ENCODE results near the gene SMARCA2.
A peak's percentile ranks its signal among the peaks of the same experiment; 100 is the strongest.

The SMARCA2 gene

DNA sequence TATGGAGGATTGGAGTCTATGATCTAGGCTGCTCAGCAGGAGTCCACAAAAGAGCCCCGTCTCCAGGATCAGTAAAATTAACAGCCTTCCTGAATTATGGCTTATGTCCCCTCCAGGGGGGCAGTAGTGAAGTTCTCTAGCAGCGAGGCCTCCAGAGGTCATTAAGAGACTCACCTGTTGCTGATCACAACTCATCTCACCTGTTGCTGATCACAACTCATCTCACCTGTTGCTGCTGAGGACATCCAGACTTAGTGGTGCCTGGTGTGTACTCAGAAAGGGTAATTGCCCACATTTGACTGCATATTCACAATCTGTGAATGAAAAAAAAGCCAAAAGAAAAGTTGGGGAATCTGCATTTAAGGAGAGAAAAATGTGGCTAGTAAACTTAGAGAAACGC, 129.5 kb downstream of the SMARCA2 start:
- DNase-seq (ENCODE audit: low read depth), result no peak

DNA sequence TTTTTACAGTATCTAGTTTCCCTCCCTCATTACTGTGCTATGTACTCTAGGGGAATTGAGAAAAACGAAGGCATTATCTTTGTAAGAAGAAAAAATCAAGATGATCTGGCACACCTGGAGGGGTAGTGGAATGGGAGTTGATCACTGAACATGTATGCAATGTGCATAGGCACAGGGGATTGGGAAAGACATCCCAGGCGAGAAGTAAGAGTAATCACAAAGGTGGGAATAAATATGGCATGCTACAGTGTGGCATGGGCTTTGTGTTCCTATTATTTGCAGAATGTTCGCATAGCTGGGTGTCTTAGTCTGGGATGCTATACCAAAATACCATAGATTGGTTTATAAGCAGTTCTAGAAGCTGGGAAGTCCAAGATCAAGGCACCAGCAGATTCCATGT, 130.6 kb downstream of the SMARCA2 start:
- DNase-seq (ENCODE audit: low read depth), result no peak

DNA sequence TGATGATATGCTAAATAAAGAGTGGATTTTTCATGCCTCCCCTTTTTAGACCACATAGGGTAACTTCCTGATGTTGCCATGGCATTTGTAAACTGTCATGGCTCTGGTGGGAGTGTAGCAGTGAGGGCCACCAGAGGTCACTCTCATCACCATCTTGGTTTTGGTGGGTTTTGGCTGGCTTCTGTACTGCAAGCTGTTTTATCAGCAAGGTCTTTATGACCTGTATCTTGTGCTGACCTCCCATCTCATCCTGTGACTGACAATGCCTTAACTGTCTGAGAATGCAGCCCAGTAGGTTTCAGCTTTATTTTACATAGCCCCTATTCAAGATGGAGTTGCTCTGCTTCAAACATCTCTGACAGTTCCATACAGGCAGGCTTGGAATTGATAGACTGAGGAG, 131.6 kb downstream of the SMARCA2 start:
- peak; percentile 20 for DNase-seq (ENCODE audit: low read depth)

DNA sequence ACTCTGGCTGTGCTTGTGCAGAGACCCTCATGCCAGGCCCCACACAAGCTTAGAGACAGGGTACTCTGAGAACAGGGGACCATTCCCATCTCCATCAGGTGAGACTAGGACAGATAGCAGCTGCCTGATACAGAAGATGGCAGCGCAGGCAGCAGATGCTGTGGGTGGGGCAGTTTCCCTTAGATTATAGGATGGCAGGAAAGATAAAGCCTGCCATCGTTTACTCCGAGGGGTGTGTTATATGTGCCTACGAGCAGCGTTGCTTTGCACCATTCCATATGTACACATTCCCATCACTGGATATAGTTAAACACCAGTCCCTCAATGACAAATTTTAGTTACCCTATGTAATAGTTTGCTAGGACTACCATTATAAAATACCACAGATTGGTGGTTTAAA, 135.2 kb downstream of the SMARCA2 start:
- DNase-seq (ENCODE audit: low read depth), result no peak

DNA sequence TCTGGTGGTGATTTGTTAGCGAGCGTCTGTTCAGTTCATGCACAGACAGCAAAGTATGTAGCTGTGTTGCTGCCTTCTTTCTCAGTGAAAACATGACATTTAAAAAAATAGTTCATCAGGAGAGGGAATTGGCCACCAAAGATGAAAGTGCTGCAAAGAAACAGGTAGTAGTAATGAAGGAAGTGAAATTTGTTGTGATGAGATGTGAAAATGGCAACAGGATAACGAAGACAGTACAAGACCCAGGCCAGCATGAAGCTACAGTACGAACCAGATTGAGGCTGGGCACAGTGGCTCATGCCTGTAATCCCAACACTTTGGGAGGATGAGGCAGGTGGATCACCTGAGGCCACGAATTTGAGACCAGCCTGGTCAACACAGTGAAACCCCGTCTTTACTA, 136.0 kb downstream of the SMARCA2 start:
- DNase-seq (ENCODE audit: low read depth), result no peak

DNA sequence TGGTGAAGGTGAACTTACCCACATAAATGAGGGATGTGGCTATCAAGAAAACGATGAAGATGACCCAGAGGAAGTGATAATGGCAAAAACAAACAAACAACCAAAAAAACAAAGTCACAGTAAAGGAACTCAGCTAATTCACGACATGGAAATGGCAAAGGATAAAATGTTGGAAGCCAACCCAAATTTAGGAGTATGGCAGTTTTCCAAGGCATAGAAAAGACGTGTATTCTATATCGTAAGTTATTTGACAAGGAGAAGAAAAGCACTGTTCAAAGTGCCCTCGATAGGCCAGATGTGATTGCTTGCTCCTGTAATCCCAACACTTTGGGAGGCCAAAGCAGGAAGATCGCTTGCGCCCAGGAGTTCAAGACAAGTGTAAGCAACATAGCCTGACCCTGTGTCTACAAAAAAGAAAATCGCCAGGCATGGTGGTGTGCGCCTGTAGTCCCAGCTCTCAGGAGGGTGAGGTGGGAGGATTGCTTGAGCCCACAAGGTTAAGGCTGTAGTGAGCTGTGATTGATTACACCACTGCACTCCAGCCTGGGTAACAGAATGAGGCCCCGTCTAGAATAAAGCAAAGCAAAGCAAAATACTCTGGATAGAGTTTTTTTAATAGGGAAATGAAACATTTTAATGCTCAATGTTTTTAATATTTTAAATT, 138.0 kb downstream of the SMARCA2 start:
- no peak for DNase-seq (ENCODE audit: low read depth)

DNA sequence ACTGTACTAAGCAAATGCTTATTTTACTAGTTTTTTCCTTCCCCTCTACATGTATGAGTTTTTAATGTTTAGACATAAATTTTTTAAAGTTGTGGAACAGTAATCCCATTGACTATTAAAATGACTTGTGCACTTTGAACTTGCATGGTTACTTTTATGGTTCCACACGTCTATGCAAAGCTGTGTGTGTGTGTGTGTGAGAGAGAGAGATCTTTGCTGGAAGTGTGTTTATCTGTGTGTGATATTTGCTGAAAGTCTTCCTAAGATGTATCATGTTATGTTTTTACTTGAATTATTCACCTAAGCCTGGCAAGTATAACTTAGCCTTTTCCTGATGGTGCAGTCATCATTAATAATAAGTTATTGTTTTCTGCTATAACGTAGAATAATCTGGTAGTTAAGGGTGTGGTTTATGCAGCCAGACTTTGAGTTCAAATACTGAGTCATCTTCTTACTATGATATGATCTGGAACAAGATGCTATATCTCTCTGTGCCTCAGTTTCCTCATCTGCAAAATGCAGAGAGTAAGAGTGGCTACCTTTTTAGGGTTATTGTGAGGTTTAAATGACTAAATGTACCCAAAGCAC, 138.6 kb downstream of the SMARCA2 start:
- DNase-seq (ENCODE audit: low read depth), result no peak

DNA sequence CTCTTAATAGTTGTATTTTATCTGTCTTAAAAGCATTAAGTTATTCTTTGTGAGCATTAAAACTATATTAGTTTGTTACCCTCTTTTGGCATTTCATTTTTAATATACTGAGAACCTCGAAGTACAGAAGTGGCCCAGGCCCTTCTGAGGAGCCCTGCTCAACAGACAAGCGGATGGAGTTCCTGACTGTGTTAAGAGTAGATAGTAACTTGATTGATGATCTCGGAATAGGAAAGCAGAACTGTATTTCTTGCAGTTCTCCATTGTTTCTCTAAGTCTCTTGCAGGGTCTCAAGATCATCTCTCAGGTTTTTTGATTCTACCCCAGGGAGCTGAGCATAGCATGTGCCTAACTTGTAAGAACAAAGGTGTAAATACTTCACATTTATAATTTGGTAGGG, 139.6 kb downstream of the SMARCA2 start:
- no peak for DNase-seq (ENCODE audit: low read depth)

DNA sequence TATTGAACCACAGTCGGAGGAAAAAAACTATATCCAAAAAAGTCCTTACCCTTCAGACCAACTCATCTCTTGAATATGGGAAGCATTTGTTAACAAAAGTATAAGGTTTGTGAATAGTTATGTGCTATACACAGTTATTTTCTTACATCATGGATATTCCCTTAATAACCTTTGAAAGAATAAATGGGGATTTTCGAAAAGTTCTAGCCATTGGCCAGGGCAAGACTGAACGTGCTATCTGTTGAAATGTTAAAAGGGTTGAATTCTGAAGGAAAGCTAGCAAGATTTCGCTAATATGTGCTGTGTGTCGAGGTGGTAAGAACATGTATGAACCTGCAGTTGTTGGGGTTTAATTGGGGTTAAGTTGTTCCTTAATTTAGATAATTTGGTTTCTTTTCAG, 140.8 kb downstream of the SMARCA2 start:
- no peak for DNase-seq (ENCODE audit: low read depth)

DNA sequence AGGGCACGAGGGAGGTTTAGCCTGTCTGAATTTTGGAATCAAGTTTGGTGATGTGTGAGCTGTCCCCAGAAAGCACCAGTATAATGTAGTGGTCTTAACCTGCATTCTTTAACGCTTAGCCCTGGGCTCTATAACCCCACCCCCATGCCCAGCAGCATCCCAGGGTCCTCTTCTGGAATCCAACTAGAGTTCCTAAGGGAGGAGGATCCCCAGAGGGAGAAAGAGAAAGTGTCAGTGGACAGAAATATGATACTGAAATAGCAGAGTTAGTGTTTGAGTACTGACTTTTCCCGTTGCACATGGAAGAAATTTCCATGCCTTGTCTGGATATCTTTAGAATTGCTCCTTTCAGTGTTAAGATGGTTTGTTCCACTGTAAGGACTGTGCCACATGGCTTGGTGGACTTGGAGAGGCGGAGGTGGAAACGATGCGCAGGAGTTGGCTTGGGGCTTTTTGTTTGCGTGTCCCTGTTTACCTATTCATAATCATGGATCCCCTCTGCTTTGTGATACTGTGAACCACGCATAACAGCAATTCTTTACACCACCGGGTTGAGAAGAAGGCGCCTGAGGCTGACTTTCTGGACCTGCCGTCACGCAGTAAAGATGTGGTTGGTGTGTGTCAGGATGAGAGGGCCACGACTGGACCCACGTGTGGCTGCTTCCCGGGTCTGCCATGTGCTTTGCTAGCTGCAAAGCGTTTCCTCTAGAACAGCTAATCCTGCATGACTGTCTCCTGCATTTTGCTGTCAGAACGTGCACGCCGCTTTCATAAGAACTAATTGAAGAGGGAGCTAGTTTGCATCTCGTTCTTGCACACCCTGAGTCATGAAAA, 142.3 kb downstream of the SMARCA2 start:
- DNase-seq (ENCODE audit: low read depth), result peak; percentile 72

DNA sequence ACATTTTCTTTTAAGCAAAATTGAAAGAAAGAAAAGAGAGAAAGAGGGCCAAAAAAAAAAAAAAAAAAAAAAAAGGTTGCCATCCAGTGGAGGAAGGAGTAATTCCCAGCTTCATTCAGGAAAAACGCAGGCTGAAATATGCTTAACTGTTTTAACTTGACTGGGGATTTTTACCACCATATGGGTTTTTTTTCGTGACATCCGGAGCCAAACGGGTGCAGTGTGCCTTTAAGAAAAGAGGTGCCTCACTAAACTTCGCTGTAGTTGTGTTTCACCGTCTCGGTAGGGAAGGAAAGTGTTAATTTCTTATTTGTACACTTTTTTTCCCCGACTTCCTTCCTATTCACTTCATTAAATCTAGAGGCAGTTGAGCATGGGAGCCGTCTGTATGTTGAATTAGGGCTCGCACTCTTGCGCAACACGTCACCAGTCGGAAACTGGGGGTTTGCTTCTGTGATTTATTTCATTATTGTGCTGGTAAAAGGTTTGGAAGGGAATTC, 143.0 kb downstream of the SMARCA2 start:
- DNase-seq (ENCODE audit: low read depth), result peak; percentile 64

DNA sequence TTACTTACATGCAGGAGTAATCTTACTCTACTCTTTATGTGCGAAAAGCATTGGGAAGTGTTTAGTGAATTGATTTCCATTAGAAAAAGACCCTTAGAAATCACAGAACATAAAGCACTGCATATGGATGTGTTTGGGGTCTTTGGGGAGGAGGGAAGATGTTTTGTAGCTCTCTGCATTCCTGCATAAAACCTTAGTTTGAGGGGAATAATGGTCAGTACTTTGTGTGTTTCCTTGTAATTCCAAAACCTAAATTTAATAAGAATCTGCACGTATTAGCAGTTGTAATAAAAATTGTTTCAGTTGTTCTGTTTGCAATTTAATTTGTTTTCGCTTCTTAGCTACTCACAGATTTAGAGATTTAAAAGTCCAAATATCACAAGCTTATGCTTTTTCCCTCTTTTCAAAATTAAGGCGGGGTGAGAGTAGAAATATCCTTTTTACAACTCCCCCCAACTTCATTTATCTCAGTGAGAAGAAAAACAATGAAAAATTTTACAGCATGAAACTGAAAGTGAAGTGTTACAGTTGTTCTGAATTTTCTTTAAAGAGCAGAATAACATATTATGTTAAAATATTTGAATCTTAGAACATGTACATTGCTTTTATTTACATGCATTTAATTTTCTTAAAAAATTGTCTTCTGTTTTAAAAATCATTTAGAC, 143.8 kb downstream of the SMARCA2 start:
- DNase-seq (ENCODE audit: low read depth), result no peak

DNA sequence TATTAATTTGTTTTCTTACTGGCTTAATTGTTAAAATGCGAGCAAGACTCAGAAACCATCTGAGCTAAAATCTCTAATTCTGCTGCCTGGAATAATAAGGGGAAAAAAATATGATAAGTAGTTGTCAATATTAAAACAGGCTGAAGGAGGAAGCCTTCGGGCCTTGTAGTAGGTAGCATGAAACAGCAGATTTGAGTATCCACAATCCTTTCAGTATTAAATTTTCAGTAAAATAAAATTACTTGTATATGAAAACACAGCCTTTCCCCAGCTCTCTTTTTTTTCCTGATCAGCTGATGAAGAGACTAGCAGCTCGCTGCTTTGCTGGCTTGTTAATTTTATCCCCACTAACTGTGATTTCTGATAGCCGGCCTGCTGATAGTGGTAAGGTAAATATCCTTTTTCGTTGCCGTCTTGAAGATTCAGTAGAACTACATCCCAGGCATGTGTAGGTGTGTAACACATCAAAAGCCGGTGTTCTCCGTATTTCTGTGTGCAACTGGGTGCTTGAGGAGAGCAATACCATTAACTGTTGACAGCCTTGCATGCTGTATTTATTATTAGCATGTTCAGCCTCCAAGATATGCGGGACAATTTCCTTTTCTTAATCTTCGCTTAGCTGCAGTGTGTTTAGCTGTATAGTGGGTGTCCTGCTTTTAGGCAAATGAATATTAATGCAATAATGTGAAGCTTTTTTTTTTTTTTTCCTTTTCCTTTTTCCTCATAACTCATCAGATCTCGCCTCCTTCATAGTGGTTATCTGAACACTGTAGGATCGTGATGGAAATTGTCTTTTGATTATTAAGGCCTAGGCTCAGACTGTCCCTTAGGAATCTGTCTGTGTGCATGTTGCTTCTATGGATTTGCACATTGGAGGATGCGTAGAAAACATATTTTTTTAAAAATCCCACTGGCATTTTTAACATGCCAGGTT, 144.6 kb downstream of the SMARCA2 start:
- DNase-seq (ENCODE audit: low read depth), result no peak

DNA sequence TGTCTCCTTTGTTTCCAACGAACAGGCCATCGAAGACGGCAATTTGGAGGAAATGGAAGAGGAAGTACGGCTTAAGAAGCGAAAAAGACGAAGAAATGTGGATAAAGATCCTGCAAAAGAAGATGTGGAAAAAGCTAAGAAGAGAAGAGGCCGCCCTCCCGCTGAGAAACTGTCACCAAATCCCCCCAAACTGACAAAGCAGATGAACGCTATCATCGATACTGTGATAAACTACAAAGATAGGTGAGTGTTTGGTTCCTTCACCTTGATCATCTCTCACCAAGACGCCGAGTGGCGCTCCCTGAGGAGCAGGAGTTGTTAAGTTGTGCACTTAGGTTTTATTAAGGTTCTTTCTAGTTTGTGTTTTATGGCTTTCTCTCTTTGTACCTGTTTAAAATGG, 146.5 kb downstream of the SMARCA2 start:
- DNase-seq (ENCODE audit: low read depth), result no peak

DNA sequence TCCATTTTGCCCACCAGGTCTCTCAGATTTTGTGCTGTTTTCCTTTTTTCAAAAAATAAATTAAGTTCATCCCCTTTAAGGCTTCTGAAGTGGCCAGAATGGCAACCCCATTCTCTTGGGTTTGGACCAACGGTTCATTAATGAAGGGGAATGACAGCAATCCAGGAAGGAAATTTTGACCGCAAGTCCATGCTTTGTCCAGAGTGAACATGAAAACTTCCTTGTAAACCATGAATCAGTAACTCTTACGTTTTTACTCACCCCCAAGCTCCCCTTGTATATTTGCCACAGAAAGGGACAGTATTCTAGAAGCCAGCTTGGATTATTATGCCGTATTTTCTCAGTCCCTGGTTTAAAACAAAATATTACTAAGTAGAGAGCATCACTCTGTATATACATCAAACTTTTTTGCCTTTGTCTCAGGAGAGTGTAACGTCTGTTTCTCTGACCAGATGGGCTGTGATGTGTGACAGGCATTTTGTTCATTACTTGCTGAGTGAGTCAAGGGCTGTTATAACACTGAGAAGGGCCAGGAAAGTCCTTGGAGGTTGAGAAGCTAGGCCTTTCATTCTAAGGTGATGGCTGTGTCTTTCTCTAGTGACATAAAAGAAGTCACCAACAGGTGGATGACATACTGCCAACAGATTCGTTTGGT, 148.2 kb downstream of the SMARCA2 start:
- DNase-seq (ENCODE audit: low read depth), result no peak

DNA sequence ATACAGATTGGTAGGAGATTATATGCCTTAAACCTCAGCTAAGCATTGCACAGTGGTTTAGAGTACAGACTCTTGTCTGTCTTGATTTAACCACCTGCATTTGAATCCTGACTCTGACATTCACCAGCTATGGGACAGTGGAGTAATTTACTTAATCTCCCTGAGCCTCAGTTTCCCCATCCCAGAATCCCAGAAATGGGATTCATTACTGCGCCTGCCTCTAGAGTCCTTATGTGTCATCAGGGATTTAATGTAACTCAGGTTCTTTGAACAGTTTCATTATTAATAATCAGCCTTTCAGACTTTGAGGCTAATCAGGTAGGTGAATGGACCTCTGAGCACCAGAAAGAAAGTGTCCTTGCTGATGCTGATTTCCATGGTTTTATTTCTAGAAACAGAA, 149.1 kb downstream of the SMARCA2 start:
- no peak for DNase-seq (ENCODE audit: low read depth)

DNA sequence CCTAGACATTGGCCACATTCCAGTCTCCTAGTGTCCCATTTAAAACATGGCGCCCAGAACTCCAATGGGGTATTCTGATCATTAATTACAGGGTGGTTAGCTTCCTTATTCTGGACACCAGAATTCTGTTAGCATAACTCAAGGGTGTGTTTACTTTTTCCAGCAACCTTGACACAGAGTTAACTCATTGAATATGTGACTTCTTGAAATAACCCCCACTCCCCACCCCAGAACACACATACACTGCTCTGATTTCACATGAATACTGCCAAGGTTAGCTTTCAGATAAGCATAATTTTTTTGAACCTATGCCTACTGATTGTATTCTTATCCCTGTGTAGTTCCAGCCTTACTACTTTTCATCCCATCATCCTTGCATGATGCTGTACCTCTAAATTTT, 151.1 kb downstream of the SMARCA2 start:
- no peak for DNase-seq (ENCODE audit: low read depth)

DNA sequence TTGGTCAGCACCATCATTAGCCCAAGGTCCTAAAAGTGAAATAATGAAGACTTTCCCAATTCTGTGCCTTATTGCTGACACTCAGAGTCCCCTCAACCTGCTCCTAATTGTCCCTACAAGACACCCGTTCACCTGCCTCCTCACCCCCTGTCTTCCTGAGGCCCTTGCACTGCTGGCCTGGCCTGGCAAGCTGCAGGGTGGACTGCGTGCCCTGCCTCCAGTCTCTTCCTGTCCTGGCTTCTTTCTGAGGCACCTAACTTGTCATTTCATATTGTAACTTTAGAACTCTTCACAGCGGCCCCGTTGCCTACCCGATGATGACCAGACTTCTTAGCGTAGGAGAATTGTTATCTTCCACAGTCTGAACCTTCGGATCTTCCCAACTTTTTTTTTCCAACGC, 153.9 kb downstream of the SMARCA2 start:
- DNase-seq (ENCODE audit: low read depth), result no peak

DNA sequence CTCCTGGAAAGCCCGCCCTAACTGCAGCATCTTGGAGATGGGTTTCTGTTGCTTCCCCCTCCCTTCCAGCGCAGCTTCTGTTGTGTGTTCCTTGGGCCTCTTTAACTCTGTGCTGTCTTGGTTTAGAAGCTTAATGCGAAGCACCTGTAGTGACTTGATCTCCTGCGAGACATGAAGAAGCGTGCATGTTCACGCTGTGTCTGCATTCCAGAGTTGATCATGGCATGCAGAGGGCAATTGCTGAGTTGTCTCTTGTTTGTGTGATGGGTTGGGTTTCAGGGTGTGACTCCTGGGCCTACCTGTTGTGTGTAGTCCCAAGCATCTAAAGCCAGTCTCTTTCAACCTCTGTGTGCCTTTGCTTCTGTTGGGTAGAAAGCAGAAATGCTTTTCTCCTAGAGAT, 155.6 kb downstream of the SMARCA2 start:
- DNase-seq (ENCODE audit: low read depth), result no peak

DNA sequence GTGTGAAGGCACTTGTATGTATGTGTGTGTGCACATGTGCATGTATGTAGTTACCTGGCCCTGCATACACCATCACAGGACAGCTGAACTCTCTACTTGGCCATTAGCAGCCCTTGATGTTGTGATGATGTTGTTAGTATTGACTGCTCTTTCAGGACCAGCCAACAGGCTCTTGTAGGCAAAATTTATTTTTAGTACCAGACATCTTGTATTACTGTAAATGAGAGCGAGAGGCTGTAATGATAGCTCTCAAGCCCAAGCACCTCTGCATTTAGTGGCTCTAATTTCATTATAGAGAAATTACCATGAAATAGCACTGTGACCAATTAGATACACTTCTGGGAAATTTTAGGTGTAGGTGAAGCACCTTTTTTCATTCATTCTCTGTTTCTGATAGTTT, 158.0 kb downstream of the SMARCA2 start:
- no peak for DNase-seq (ENCODE audit: low read depth)

DNA sequence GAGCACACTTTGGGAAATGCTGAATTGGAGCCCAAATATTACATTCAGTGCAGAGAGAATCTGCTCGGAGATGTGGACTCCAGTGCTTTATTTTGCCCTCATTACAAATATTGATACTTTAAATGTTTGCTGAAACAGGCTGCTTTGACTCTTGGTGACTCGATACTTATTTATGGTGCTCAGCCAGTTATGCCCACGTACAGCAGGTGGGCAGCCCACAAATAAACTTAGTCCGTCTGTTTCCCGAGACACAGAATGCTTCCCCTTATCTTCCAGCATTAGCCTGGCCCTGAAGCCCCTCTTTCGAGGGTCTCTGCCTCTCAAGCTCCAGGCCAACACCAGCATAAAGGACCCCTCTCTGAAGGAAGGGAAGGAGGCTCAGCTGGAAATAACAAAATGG, 158.7 kb downstream of the SMARCA2 start:
- no peak for DNase-seq (ENCODE audit: low read depth)

All from EH (cell line).